T-helper 17 cell (primary cell): Measurements from ENCODE around the gene APOBEC3G. TPM values are rescaled to one million over a fixed set of nuclear protein-coding genes. Genes with fewer than 3 reads are reported as not detected.

Experiments used
- ATAC-seq: fragments of 150-1000 bp; cut with Tn5 transposase; 2 replicates; pipeline ENCODE4 v1.10.0; 2021; ENCODE audit warnings: mild to moderate bottlenecking, moderate library complexity
- DNase-seq, 3 donors: peaks; one replicate each; pipeline versions ENCODE4 v3.0.0 to v3.0.0-alpha.2; 2020 to 2021
- H3K9me3 ChIP-seq: one replicate; pipeline ENCODE4 v1.7.0; 2013; ENCODE audit warnings: low read length, mild to moderate bottlenecking; ENCODE audit not compliant: control insufficient read depth, poor library complexity, severe bottlenecking
- H3K27ac Mint-ChIP-seq: one replicate; pipeline ENCODE4 v1.8.0; 2022; ENCODE audit warnings: mild to moderate bottlenecking, moderate library complexity, mixed read lengths
- H3K27me3 Mint-ChIP-seq: one replicate; pipeline ENCODE4 v1.8.0; 2022; ENCODE audit warnings: mixed read lengths
- H3K36me3 Mint-ChIP-seq: one replicate; pipeline ENCODE4 v1.8.0; 2022; ENCODE audit warnings: low read depth, mixed read lengths
- H3K4me1 Mint-ChIP-seq: one replicate; pipeline ENCODE4 v1.8.0; 2022; ENCODE audit warnings: mild to moderate bottlenecking, mixed read lengths
- H3K4me3 Mint-ChIP-seq: one replicate; pipeline ENCODE4 v1.8.0; 2022; ENCODE audit warnings: mild to moderate bottlenecking, moderate library complexity, mixed read lengths
- total RNA-seq, 4 donors: library from RNA in 2 of 4; stranded (reverse) in 2 of 4; gene quantifications; one replicate each; pipeline ENCODE4 v1.2.3 and lab custom pipeline; 2022 to 2026

The APOBEC3G gene
- total RNA-seq, 2 donors from 2014 or later: 21.5 to 24.6 TPM

DNA sequence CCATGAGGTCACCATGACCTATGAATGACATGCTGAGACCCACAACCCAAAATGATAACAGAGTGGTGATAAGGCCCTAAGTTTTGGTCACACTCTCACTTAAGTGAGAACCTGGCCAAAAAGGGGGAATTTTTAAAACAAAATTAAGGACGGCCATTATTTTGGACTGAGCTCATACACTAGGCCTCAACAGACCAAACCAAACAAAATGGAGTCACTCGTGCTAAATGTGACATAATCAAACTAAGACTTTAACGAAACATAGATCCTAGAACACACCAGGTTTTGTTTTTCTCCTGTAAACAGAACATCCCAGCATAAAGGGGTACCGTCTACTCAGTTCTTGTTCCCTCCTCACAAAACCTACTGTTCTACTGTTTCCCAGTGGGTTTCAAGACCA lies 31.4 kb downstream of the APOBEC3G start:
- no peaks in the 10 kb centered on the region for H3K9me3 ChIP-seq
- ATAC-seq (no peak), DNase-seq (no peak)
- H3K4me1 Mint-ChIP-seq: peaks cover 4% of the 10 kb centered on the region
- H3K27ac Mint-ChIP-seq: no peak overlapping the region
- no peaks in the 10 kb centered on the region for H3K36me3 Mint-ChIP-seq
- no peaks in the 10 kb centered on the region for H3K27me3 Mint-ChIP-seq
- H3K4me3 Mint-ChIP-seq: no peak overlapping the region

DNA sequence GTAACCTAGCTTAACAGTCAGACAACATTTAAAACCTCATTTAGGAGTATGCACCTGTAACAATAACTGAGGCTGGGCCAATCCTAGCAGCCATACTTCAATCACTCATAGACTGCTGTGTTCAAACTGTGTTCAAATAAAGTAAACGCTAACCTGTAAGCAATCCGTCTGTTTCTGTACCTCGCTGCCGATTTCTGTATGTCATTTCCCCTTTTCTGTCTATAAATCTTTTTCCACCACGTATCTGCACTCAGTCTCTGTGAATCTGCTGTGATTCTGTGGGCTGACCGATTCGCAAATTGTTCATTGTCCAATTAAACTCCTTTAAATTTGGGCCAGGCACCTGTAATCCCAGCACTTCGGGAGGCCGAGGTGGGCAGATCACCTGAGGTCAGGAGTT lies 32.3 kb downstream of the APOBEC3G start:
- peaks cover 6% of the 10 kb centered on the region for H3K4me1 Mint-ChIP-seq
- no peaks in the 10 kb centered on the region for H3K9me3 ChIP-seq
- H3K36me3 Mint-ChIP-seq: no peaks in the 10 kb centered on the region
- no peak for DNase-seq
- H3K27me3 Mint-ChIP-seq: no peaks in the 10 kb centered on the region
- no peak for ATAC-seq
- no peak overlapping the region for H3K4me3 Mint-ChIP-seq
- H3K27ac Mint-ChIP-seq: no peak overlapping the region

DNA sequence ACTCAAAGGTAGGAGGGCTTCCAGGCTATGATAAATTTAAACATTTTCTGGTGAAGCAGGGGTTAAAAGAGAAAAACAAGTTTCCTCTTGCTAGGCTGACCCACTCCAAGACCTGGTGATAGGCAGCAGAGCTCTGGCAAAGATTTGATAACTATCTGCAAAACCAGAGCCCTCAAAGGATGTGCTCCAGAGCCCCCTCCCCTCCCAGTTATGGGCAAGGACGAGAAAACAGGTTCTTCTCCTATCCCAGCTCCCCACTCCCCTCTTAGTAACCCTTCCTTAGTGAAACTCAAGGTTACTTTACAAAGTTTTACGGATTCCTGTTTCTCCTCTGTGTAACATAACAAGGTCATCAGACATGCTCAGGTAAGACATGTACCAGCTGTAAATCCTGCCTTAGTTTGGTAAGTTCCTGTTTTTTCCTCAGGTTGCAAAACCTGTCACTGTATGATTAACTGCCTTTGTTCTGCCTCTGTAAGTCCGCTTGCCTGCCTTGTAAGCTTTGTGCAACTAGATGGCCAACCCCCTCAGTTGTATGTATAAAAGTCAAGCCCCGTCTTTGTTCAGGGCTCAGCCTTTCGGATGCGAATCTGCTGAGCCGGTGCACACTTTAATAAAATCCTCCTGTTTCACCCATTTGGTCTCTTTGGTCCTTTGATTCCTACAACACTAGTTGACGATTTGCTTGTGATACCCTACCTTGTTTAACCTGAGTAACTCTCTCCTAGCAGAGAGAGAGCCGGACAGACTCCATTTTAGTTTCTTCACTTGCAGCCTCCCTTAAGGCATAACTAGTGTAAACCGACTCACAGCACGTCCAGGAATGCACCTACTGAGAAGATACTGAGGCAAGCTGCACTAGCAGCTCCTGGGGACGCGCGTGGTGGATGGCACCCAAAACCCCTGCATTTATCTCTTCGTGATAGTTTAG lies 33.8 kb downstream of the APOBEC3G start:
- ATAC-seq (no peak), DNase-seq (no peak)
- H3K9me3 ChIP-seq: no peaks in the 10 kb centered on the region
- Mint-ChIP-seq H3K36me3 (no peaks in the 10 kb centered on the region), H3K4me1 (peaks cover 9% of the 10 kb centered on the region), H3K27ac (no peak overlapping the region), H3K27me3 (no peaks in the 10 kb centered on the region), H3K4me3 (no peak overlapping the region)

DNA sequence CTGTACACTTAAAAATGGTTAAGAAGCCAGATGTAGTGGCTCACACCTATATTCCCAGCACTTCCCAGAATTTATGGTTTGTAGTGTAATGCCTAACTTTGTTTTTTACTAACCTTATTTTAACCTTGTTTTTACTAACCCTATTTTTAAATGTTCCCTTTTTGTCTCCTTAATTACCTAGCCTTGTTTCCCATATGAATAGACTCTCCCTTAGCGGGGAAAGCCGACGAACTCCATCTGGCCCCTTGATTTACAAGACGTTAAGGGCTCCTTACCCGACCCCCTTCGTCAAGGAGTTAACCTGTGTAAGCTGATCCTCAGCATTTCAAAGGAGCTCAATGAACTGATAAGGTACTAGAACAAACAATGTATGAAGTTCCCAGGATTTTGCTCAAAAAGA lies 37.0 kb downstream of the APOBEC3G start:
- ATAC-seq (no peak), DNase-seq (no peak)
- H3K27ac Mint-ChIP-seq: no peak overlapping the region
- H3K4me3 Mint-ChIP-seq: no peak overlapping the region
- peaks cover 20% of the 10 kb centered on the region for H3K4me1 Mint-ChIP-seq
- no peaks in the 10 kb centered on the region for H3K27me3 Mint-ChIP-seq
- H3K36me3 Mint-ChIP-seq: no peaks in the 10 kb centered on the region
- H3K9me3 ChIP-seq: no peaks in the 10 kb centered on the region

DNA sequence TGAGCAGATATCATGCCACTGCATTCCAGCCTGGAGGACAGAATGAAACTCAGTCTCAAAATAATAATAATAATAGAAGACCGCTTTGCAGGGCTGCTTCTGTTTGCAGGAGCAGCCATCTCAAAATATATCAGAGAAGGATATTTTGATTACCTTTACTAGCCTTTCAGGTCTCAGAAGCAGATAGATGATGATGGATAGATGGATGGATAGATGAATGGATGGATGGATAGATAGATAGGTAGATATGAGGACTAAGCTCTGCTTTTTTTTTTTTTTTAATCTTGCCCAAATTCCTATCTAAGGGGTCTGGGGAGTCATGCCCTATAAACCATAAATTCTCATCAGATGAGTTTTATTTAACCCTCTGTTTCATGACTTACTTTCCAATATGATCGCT lies 38.5 kb downstream of the APOBEC3G start:
- H3K27me3 Mint-ChIP-seq: no peaks in the 10 kb centered on the region
- peak overlapping the region; percentile 47 for H3K27ac Mint-ChIP-seq
- peaks cover 20% of the 10 kb centered on the region for H3K4me1 Mint-ChIP-seq
- ATAC-seq (no peak), DNase-seq (no peak)
- no peaks in the 10 kb centered on the region for H3K9me3 ChIP-seq
- H3K36me3 Mint-ChIP-seq: no peaks in the 10 kb centered on the region
- no peak overlapping the region for H3K4me3 Mint-ChIP-seq

DNA sequence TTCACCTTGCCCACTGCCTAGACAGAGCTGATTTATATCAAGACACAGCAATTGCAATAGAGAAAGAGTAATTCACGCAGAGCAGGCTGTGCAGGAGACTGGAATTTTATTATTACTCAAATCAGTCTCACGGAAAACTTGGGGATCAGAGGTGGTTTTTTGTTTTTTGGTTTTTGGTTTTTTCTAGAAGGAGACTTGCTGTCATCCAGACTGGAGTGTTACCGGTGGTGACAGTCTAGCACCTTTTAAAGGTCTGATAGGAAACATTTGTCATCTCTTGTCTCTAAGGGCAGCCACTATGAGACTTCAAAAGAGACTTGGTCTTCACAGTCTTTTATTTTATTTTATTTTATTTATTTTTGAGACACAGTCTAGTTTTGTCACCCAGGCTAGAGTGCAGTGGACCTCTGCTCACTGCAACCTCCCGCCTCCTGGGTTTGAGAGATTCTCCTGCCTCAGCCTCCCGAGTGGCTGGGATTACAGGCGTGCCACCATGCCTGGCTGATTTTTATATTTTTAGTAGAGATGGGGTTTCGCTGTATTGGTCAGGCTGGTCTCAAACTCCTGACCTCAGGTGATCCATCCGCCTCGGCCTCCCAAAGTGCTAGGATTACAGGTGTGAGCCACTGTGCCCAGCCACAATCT lies 39.0 kb downstream of the APOBEC3G start:
- Mint-ChIP-seq H3K4me3 (no peak overlapping the region), H3K27me3 (no peaks in the 10 kb centered on the region), H3K36me3 (no peaks in the 10 kb centered on the region), H3K27ac (peak overlapping the region; percentile 91), H3K4me1 (peaks cover 17% of the 10 kb centered on the region)
- DNase-seq (no peak), ATAC-seq (no peak)
- no peaks in the 10 kb centered on the region for H3K9me3 ChIP-seq

DNA sequence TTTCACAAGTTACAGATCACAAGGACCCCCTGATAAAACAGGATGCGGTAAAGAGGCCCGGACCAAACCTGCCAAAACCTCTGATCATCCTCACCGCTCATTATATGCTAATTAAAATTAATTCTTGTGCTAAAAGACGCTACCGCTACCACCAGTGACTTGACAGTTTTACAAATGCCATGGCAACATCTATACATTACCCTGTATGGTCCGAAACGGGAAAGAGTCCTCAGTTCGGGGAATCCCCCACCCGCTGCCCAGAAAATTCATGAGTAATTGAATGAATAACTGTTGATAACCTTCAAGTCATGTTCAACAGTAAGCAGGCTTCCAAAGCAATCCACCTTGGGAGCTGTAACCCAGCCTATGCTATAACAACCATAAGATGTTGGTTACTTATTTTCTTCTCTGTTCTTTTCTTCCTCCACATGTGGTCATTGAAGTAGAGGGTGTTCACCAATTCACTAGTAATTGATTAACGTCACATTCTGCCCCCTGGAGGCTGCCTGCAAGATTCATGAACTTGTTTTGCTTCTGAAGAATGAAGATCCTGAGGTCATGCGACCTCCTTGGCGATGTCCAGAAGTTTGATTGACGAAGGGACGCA lies 40.6 kb downstream of the APOBEC3G start:
- ATAC-seq: peak; percentile 69
- Mint-ChIP-seq H3K27ac (peak overlapping the region; percentile 91), H3K27me3 (no peaks in the 10 kb centered on the region), H3K36me3 (no peaks in the 10 kb centered on the region), H3K4me3 (peak overlapping the region; percentile 65), H3K4me1 (peaks cover 26% of the 10 kb centered on the region)
- no peaks in the 10 kb centered on the region for H3K9me3 ChIP-seq
- DNase-seq: peak; percentile 34 to 57 (median 38)

DNA sequence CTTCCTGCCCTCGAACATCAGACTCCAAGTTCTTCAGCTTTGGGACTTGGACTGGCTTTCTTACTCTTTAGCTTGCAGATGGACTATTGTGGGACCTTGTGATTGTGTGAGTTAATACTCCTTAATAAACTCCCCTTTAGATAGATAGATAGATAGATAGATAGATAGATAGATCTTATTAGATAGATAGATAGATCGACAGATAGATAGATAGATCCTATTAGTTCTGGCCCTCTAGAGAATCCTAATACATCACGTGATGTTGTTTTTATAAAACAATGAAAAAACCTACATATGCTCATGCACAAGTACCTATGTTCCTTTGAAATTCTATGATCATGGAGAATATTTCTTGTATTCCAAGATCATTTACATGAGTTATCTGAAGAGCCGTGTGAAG lies 43.9 kb downstream of the APOBEC3G start:
- H3K4me3 Mint-ChIP-seq: no peak overlapping the region
- H3K4me1 Mint-ChIP-seq: peaks cover 21% of the 10 kb centered on the region
- no peak for DNase-seq
- H3K9me3 ChIP-seq: no peaks in the 10 kb centered on the region
- no peaks in the 10 kb centered on the region for H3K27me3 Mint-ChIP-seq
- peak overlapping the region; percentile 65 for H3K27ac Mint-ChIP-seq
- H3K36me3 Mint-ChIP-seq: no peaks in the 10 kb centered on the region
- no peak for ATAC-seq

DNA sequence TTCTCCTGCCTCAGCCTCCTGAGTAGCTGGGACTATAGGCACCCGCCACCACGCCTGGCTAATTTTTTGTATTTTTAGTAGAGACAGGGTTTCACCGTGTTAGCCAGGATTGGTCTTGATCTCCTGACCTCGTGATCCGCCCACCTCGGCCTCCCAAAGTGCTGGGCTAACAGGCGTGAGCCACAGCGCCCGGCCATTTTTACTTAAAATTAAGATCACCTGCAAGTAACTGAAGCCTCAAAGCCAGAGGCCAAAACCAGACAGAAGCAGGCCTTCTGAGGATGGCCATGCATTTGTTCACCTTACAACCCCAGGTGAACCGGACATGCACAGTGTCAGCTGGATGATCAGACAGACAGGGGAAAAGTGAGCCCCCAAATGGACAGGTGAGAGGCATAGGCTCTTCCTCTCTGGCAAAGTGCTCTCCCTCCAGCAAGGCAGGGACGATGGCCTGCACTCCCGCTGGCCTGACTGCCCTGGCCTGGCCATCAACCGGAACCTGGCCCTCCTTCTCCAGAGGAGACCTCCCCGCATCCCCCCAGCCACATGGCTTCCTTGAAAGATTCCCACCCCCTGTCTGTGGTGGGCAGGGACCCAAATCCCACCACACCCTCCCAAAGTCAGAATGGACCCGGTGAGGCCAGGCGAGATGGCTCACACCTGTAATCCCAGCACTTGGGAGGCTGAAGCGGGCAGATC lies 45.8 kb downstream of the APOBEC3G start:
- Mint-ChIP-seq H3K4me3 (no peak overlapping the region), H3K4me1 (peaks cover 12% of the 10 kb centered on the region), H3K27ac (no peak overlapping the region), H3K27me3 (no peaks in the 10 kb centered on the region), H3K36me3 (no peaks in the 10 kb centered on the region)
- H3K9me3 ChIP-seq: no peaks in the 10 kb centered on the region
- DNase-seq (no peak), ATAC-seq (no peak)

DNA sequence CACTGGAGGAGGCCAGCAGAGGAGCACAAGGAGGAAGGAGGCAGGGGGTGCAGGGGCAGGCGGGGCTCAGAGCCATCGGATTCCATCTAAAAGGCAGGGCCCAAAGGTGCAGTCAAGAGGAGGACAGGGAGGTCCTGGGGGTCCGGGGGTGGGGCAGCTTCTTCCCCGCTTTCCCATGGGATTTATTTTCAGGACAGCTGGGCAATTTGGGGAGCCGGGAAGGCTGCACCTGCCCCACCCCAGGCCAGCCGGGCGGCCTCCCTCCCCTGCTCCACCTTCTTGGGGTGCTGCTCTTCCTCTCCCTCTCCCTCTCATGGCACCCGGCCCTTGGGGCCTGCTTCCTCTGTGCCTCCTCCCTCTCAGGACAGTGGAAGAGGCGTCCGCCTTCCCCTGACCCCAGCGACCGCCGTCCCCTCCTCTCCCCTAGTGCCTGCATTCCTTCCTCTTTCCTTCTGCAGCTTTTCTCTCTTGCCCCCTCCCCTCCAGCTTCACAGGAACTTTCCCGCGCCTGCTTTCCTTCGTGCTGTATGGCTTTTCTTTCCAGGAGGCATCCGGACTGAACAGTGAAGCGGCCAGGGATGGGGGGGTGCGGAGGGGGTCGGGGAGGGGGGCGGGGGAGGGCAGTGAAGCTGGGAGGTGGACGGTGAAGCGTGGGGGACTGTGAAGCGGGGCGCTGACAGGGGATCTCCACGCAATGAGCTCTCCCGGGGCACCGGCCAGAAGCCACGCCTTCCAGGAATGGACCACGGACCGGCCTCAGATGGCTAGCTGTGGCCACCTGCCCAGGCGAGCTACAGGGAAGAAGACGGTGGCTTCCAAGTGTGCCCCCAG lies 46.9 kb downstream of the APOBEC3G start:
- Mint-ChIP-seq H3K4me1 (peaks cover 10% of the 10 kb centered on the region), H3K4me3 (no peak overlapping the region), H3K27ac (no peak overlapping the region), H3K36me3 (no peaks in the 10 kb centered on the region), H3K27me3 (no peaks in the 10 kb centered on the region)
- ATAC-seq: no peak
- DNase-seq: no peak
- H3K9me3 ChIP-seq: no peaks in the 10 kb centered on the region

DNA sequence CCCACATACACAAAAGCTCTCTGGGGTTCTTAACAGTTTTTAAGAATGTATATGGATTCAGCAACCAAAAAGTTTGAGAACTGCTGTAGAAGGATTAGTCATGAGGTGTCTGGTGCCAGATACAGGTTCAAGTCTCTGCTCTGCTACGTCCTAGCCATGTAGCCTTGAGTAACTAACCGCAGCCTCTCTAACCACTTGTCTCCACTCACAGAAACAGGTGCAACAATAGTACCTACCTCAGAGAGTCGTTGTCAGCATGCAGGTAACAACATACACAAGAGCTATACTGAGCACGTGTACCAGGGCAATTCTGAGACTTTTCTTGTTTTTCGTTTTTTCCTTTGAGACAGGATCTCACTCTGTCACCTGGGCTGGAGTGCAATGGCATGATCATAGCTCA lies 48.5 kb downstream of the APOBEC3G start:
- Mint-ChIP-seq H3K4me3 (no peak overlapping the region), H3K27me3 (no peaks in the 10 kb centered on the region), H3K4me1 (peaks cover 16% of the 10 kb centered on the region), H3K27ac (no peak overlapping the region), H3K36me3 (peaks cover 2% of the 10 kb centered on the region)
- no peak for DNase-seq
- H3K9me3 ChIP-seq: no peaks in the 10 kb centered on the region
- no peak for ATAC-seq

DNA sequence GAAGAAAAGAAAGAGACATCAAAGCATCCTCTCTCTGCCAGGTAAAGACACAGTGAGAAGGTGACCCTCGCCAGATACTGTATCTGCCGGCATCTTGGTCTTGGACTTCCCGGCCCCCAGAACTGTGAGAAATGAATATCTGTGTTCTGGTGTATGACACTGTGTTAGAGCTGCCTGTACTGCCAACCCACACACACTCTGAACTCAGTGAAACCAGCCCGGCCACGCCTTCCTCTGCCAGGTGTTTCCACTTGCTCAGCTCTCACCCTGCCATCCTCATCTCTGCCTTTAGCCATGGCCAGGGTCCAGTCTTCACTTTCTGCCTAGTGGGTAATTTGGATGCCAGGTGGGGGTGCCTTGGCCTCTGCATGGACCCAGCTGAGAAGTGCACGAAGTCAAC lies 51.4 kb downstream of the APOBEC3G start:
- DNase-seq (no peak), ATAC-seq (no peak)
- Mint-ChIP-seq H3K27me3 (no peaks in the 10 kb centered on the region), H3K36me3 (peaks cover 2% of the 10 kb centered on the region), H3K4me3 (no peak overlapping the region), H3K27ac (no peak overlapping the region), H3K4me1 (peaks cover 6% of the 10 kb centered on the region)
- no peaks in the 10 kb centered on the region for H3K9me3 ChIP-seq
